Upper lobe of right lung (tissue), 1 donor: ENCODE data around the gene CCR5. TPM values are rescaled to one million over a fixed set of nuclear protein-coding genes. Genes with fewer than 3 reads are reported as not detected.
"Not testable (repeated sequence)": the region's sequence is repeated elsewhere in the genome, so short reads cannot be mapped to it uniquely, and the experiment has no call there.

ENCODE experiments used
- ATAC-seq: fragments of 200-7000 bp; cut with Tn5 transposase; one replicate; pipeline ENCODE4 v1.9.1; 2020; ENCODE audit warnings: mild to moderate bottlenecking, moderate library complexity
- DNase-seq: peaks from one replicate; pipeline ENCODE4 v3.0.0-alpha.2; 2020
- H3K27ac ChIP-seq: fragments of 200-600 bp; one replicate; pipeline ENCODE4 v1.8.0; 2022
- H3K27me3 ChIP-seq: fragments of 200-600 bp; one replicate; pipeline ENCODE4 v1.8.0; 2022; ENCODE audit warnings: mild to moderate bottlenecking
- H3K36me3 ChIP-seq: fragments of 200-600 bp; one replicate; pipeline ENCODE4 v1.8.0; 2022
- H3K4me1 ChIP-seq: fragments of 200-600 bp; one replicate; pipeline ENCODE4 v1.8.0; 2022
- H3K4me3 ChIP-seq: fragments of 200-600 bp; one replicate; pipeline ENCODE4 v1.8.0; 2022; ENCODE audit warnings: mild to moderate bottlenecking
- H3K9me3 ChIP-seq: fragments of 200-600 bp; one replicate; pipeline ENCODE4 v1.8.0; 2022
- CTCF ChIP-seq: fragments of 200-600 bp; IDR thresholded peaks from one replicate; pipeline ENCODE4 v1.8.0; 2022; ENCODE audit warnings: antibody characterized with exemption
- intact Hi-C: fragments of 100-400 bp; cut with DNase I; formaldehyde crosslinking; loops from one replicate; pipeline ENCODE4 v1.11.0; 2022
- long read RNA-seq: library from polyadenylated mRNA; unstranded; transcript quantifications from one replicate; pipeline ENCODE4 v2.0.0, GENCODE V29; 2021
- total RNA-seq: library from RNA; stranded (reverse); fragmentation: NEBNext Ultra II Directional; extraction: Animal tissue kit (Norgen Biotek cat#: 25700); gene quantifications from one replicate; pipeline ENCODE4 v1.2.1, GENCODE V29; 2021
- donor health status: DM: no; HTN: yes; CAD: no; lungs with severe emphysema.

The CCR5 gene
- 8.7 TPM for total RNA-seq
- long read RNA-seq, partial matches to known transcripts: 0 of 4 reads
- long read RNA-seq, other reads (novel, unspliced or antisense): 1 of 4 reads

DNA sequence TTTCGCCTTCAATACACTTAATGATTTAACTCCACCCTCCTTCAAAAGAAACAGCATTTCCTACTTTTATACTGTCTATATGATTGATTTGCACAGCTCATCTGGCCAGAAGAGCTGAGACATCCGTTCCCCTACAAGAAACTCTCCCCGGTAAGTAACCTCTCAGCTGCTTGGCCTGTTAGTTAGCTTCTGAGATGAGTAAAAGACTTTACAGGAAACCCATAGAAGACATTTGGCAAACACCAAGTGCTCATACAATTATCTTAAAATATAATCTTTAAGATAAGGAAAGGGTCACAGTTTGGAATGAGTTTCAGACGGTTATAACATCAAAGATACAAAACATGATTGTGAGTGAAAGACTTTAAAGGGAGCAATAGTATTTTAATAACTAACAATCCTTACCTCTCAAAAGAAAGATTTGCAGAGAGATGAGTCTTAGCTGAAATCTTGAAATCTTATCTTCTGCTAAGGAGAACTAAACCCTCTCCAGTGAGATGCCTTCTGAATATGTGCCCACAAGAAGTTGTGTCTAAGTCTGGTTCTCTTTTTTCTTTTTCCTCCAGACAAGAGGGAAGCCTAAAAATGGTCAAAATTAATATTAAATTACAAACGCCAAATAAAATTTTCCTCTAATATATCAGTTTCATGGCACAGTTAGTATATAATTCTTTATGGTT is at the start of gene CCR5:
Gene CCR5, plus strand, starts transcription at position 108 of the 680 bp plus-strand sequence. CDS start 1,957 bp downstream, outside the sequence.
- DNase-seq (no peak), ATAC-seq (peak; percentile 13)
- Histone ChIP-seq H3K9me3 (no peaks in the 10 kb centered on the region), H3K27ac (peak within 1 kb of the TSS; percentile 67), H3K4me3 (peak within 1 kb of the TSS; percentile 39), H3K4me1 (peaks cover 31% of the 10 kb centered on the region), H3K36me3 (no peaks in the 10 kb centered on the region), H3K27me3 (no peaks in the 10 kb centered on the region)
- TF ChIP-seq CTCF: no peak
- intact Hi-C loops: loop anchor here (10.0 kb wide), 2 partner anchors 96 to 286 kb away; no protein-coding TSS in a partner anchor

GRCh38 chr3:46321461-46322104 is 49.2 kb upstream of the CCR5 start:
- Histone ChIP-seq H3K27ac (no peak overlapping the region), H3K36me3 (no peaks in the 10 kb centered on the region), H3K9me3 (no peaks in the 10 kb centered on the region), H3K4me1 (no peaks in the 10 kb centered on the region), H3K4me3 (no peak overlapping the region), H3K27me3 (no peaks in the 10 kb centered on the region)
- intact Hi-C loops: no loop called here
- TF ChIP-seq CTCF: no peak
- no peak for ATAC-seq
- no peak for DNase-seq

- DNase-seq: no peak
- intact Hi-C loops: no loop called here
- no peaks in the 10 kb centered on the region for H3K9me3 ChIP-seq
- H3K36me3 ChIP-seq: no peaks in the 10 kb centered on the region
- H3K27ac ChIP-seq: no peak overlapping the region
- H3K4me1 ChIP-seq: no peaks in the 10 kb centered on the region
- no peak for ATAC-seq
- TF ChIP-seq CTCF: no peak
- no peak overlapping the region for H3K4me3 ChIP-seq
- H3K27me3 ChIP-seq: no peaks in the 10 kb centered on the region
Measured at GRCh38 chr3:46324036-46324435, 46.7 kb upstream of the CCR5 start.

- DNase-seq (no peak), ATAC-seq (no peak)
- no peaks in the 10 kb centered on the region for H3K9me3 ChIP-seq
- no peak overlapping the region for H3K4me3 ChIP-seq
- no peak for TF ChIP-seq CTCF
- intact Hi-C loops: no loop called here
- H3K4me1 ChIP-seq: no peaks in the 10 kb centered on the region
- no peak overlapping the region for H3K27ac ChIP-seq
- H3K27me3 ChIP-seq: no peaks in the 10 kb centered on the region
- H3K36me3 ChIP-seq: no peaks in the 10 kb centered on the region
Measured at GRCh38 chr3:46325645-46326300, 45.0 kb upstream of the CCR5 start.

DNA sequence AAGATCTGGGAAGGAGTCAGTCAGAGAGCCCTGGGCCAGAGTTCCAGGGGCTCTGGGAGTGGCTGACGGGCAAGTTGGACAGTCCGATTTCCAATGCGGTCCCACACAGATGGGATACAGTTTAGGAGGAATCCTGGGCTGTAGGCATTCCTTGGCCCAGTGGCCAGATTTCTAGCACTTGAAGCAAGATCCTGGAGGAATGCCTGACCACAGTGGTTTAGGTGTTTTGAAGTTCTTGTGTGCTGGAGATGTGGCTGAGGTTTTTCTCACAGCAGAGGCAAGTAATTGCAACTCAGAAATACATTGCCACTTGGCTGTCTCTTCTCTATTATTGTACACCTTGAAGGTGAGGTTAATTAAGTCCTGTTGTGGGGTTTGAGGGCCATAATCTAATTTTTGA is 40.1 kb upstream of the CCR5 start:
- not testable (repeated sequence) for ATAC-seq, H3K36me3 ChIP-seq

More for the DNA sequence above, 40.1 kb upstream of the CCR5 start:
- H3K4me1 ChIP-seq, H3K27me3 ChIP-seq, H3K9me3 ChIP-seq, H3K4me3 ChIP-seq, DNase-seq, H3K27ac ChIP-seq, intact Hi-C loops: not testable (repeated sequence)
